Hepatocyte (in vitro differentiated cells): Measurements from ENCODE around the gene CARD19. TPM values are rescaled to one million over a fixed set of nuclear protein-coding genes. Genes with fewer than 3 reads are reported as not detected.
A peak's percentile ranks its signal among the peaks of the same experiment; 100 is the strongest.

ENCODE experiments used
- DNase-seq: peaks from one replicate; pipeline ENCODE4 v3.0.0-alpha.2; 2016; ENCODE audit warnings: low spot score
- H2AFZ ChIP-seq: fragments of 200-600 bp; sonication (generic); 2 replicates; pipeline ENCODE4 v1.6.0; 2016; ENCODE audit warnings: antibody characterized with exemption, mild to moderate bottlenecking
- H3K27ac ChIP-seq: fragments of 200-600 bp; sonication (generic); 2 replicates; pipeline ENCODE4 v1.5.1; 2016; ENCODE audit warnings: mild to moderate bottlenecking
- H3K27me3 ChIP-seq: fragments of 200-600 bp; sonication (generic); 2 replicates; pipeline ENCODE4 v1.6.1; 2016
- H3K36me3 ChIP-seq: fragments of 200-600 bp; sonication (generic); replicated peaks from 2 replicates; pipeline ENCODE4 v1.5.1; 2016; ENCODE audit warnings: low read depth; ENCODE audit not compliant: insufficient read depth
- H3K4me1 ChIP-seq: fragments of 200-600 bp; sonication (generic); 2 replicates; pipeline ENCODE4 v1.5.1; 2016; ENCODE audit warnings: mild to moderate bottlenecking, moderate library complexity; ENCODE audit not compliant: insufficient read depth
- H3K4me2 ChIP-seq: fragments of 200-600 bp; sonication (generic); 2 replicates; pipeline ENCODE4 v1.6.0; 2016
- H3K4me3 ChIP-seq: fragments of 200-600 bp; sonication (generic); 2 replicates; pipeline ENCODE4 v1.5.1; 2016; ENCODE audit warnings: mild to moderate bottlenecking
- H3K79me2 ChIP-seq: fragments of 200-600 bp; sonication (generic); 2 replicates; pipeline ENCODE4 v1.6.0; 2017; ENCODE audit warnings: mild to moderate bottlenecking
- H3K9me2 ChIP-seq: fragments of 200-600 bp; sonication (generic); replicated peaks from 2 replicates; pipeline ENCODE4 v1.6.0; 2017; ENCODE audit warnings: mild to moderate bottlenecking; ENCODE audit not compliant: insufficient read depth
- H3K9me3 ChIP-seq: fragments of 200-600 bp; sonication (generic); 2 replicates; pipeline ENCODE4 v1.5.1; 2016; ENCODE audit warnings: low read depth, mild to moderate bottlenecking
- H4K20me1 ChIP-seq: fragments of 200-600 bp; sonication (generic); 2 replicates; pipeline ENCODE4 v1.6.0; 2016; ENCODE audit warnings: mild to moderate bottlenecking; ENCODE audit not compliant: insufficient read depth, poor library complexity, severe bottlenecking
- CTCF ChIP-seq: fragments of 200-600 bp; sonication (generic); IDR thresholded peaks from 2 replicates; pipeline ENCODE4 v1.5.1; 2016; ENCODE audit warnings: antibody characterized with exemption, mild to moderate bottlenecking; ENCODE audit not compliant: poor library complexity
- EZH2 ChIP-seq: fragments of 200-600 bp; sonication (generic); IDR thresholded peaks from 2 replicates; pipeline ENCODE4 v1.6.1; 2016; ENCODE audit warnings: antibody characterized with exemption, mild to moderate bottlenecking, borderline replicate concordance
- EZH2phosphoT487 ChIP-seq: fragments of 200-600 bp; sonication (generic); IDR thresholded peaks from one replicate; pipeline ENCODE4 v1.6.1; 2018; ENCODE audit warnings: antibody characterized with exemption, mild to moderate bottlenecking, low read depth, moderate library complexity; ENCODE audit not compliant: unreplicated experiment, severe bottlenecking
- WGBS: methylation state at CpG from one replicate; pipeline ENCODE4 v1.1.6; 2016; ENCODE audit warnings: low lambda C conversion rate; ENCODE audit errors: missing lambda C conversion rate; 5-methylcytosine and 5-hydroxymethylcytosine counted together
- polyA plus RNA-seq: library from polyadenylated mRNA; unstranded; fragments of >200 nt; fragmentation: Nextera tagmentation; extraction: Ambion mirVana; gene quantifications from 2 replicates; pipeline ENCODE4 v1.2.1, GENCODE V29; 2016
- total RNA-seq: library from RNA; depleted of rRNA; stranded (reverse); fragments of >200 nt; gene quantifications from 2 replicates; pipeline ENCODE4 v1.2.3, GENCODE V29; 2014

The CARD19 gene
- total and polyA plus RNA-seq, 2 experiments from 2014 or later = 51.3 to 72.1 TPM

GRCh38 chr9:93129691-93130500 lies 33.9 kb downstream of the CARD19 start:
- no peak overlapping the region for H3K27ac ChIP-seq
- H3K27me3 ChIP-seq = no peaks in the 10 kb centered on the region
- WGBS = 94% methylated on average over 11 of the region's 11 CpGs
- TF ChIP-seq CTCF = no peak
- TF ChIP-seq EZH2 = no peak
- TF ChIP-seq EZH2phosphoT487 = no peak
- no peak overlapping the region for H2AFZ ChIP-seq
- peaks cover 10% of the 10 kb centered on the region for H4K20me1 ChIP-seq
- peaks cover 45% of the 10 kb centered on the region for H3K4me1 ChIP-seq
- H3K36me3 ChIP-seq = no peaks in the 10 kb centered on the region
- H3K9me2 ChIP-seq = no peaks in the 10 kb centered on the region
- peaks cover 56% of the 10 kb centered on the region for H3K79me2 ChIP-seq
- H3K4me2 ChIP-seq = no peak overlapping the region
- no peak for DNase-seq
- H3K9me3 ChIP-seq = no peaks in the 10 kb centered on the region
- no peak overlapping the region for H3K4me3 ChIP-seq

- Histone ChIP-seq H3K27ac (no peak overlapping the region), H3K79me2 (peaks cover 56% of the 10 kb centered on the region), H3K27me3 (no peaks in the 10 kb centered on the region), H3K4me3 (no peak overlapping the region), H3K9me3 (no peaks in the 10 kb centered on the region), H3K4me2 (no peak overlapping the region), H3K4me1 (peaks cover 45% of the 10 kb centered on the region), H2AFZ (no peak overlapping the region), H3K9me2 (no peaks in the 10 kb centered on the region), H4K20me1 (peaks cover 10% of the 10 kb centered on the region), H3K36me3 (no peaks in the 10 kb centered on the region)
- 87% methylated on average over 15 of the region's 15 CpGs for WGBS
- no peak for TF ChIP-seq EZH2phosphoT487
- TF ChIP-seq EZH2 = no peak
- TF ChIP-seq CTCF = no peak
- DNase-seq = no peak
Observed at GRCh38 chr9:93130861-93131481, 35.0 kb downstream of the CARD19 start.

GRCh38 chr9:93131599-93132286 lies 35.7 kb downstream of the CARD19 start:
- Histone ChIP-seq H3K9me2 (no peaks in the 10 kb centered on the region), H3K4me1 (peaks cover 40% of the 10 kb centered on the region), H3K27me3 (no peaks in the 10 kb centered on the region), H2AFZ (no peak overlapping the region), H3K79me2 (peaks cover 51% of the 10 kb centered on the region), H3K9me3 (no peaks in the 10 kb centered on the region), H3K4me3 (no peak overlapping the region), H4K20me1 (peaks cover 10% of the 10 kb centered on the region), H3K27ac (peak overlapping the region; percentile 99), H3K4me2 (peak overlapping the region; percentile 94), H3K36me3 (no peaks in the 10 kb centered on the region)
- TF ChIP-seq EZH2phosphoT487 = no peak
- TF ChIP-seq CTCF = no peak
- no peak for TF ChIP-seq EZH2
- no peak for DNase-seq
- WGBS = 91% methylated on average over 13 of the region's 13 CpGs
